ENCODE data around the gene TRIM61. TPM values are rescaled to one million over a fixed set of nuclear protein-coding genes. Genes with fewer than 3 reads are reported as not detected.

The TRIM61 gene
- total RNA-seq = 2.6 and 2.7 TPM in 2 replicates

GRCh38 chr4:164977243-164978164 lies at the start of gene TRIM61:
Gene TRIM61 (minus strand): TSS chr4:164977657. CDS start chr4:164970002, 7,655 bp downstream.

Other genes with a start within 250 kb of the TRIM61 start
- not detected in 2 replicates for gene SMIM31, start 223.5 kb downstream of the TRIM61 start, total RNA-seq
- gene APELA, start 100.5 kb downstream of the TRIM61 start, total RNA-seq = not detected in 2 replicates
- gene TRIM60, start 54.3 kb upstream of the TRIM61 start, total RNA-seq = not detected in 2 replicates
- not detected in 2 replicates for gene TRIM75, start 76.2 kb upstream of the TRIM61 start, total RNA-seq
- 6.1 and 10.5 TPM in 2 replicates for gene TMEM192, start 135.2 kb upstream of the TRIM61 start, total RNA-seq
- gene KLHL2, start 229.9 kb upstream of the TRIM61 start, total RNA-seq = 5.5 and 8.8 TPM in 2 replicates

Data from cardiac atrium fibroblast (primary cell).